A549 (cell line): ENCODE measurements around the gene SH3PXD2A. TPM values are rescaled to one million over a fixed set of nuclear protein-coding genes. Genes with fewer than 3 reads are reported as not detected.

Experiments used
- ATAC-seq, 2 experiments: fragments of 200-7000 bp in 1 of 2; fragments of >200 bp in 1 of 2; cut with Nextera tagmentation in 1 of 2; cut with Tn5 transposase in 1 of 2; 3 replicates each; pipeline versions ENCODE4 v1.8.0 to v1.9.1; 2018 to 2020; ENCODE audit warnings: mild to moderate bottlenecking in 1 of 2, moderate library complexity in 1 of 2
- CTCF ChIA-PET: fragments of 300-600 bp; sonication (Branson Sonifier 250); formaldehyde crosslinking; extraction: SDS; loops from one replicate; lab custom pipeline; 2021; ENCODE audit warnings: antibody characterized with exemption, inconsistent platforms; lab: Yijun Ruan, JAX
- POLR2A ChIA-PET: fragments of 350-600 bp; formaldehyde crosslinking; extraction: SDS; loops from one replicate; lab custom pipeline; 2021; ENCODE audit warnings: antibody characterized with exemption, inconsistent platforms; lab: Yijun Ruan, JAX
- DNase-seq, 2 experiments: peaks; one replicate each; pipeline versions ENCODE4 v3.0.0 to v3.0.0-alpha.2; 2011 to 2016; ENCODE audit warnings: low read depth in 1 of 2, low spot score in 1 of 2
- FAIRE-seq: peaks from 2 replicates; lab custom pipeline; 2011; peaks lifted over from hg19 to GRCh38; lab: Jason Lieb, UNC
- H3K27ac ChIP-seq, 2 experiments: fragments of >200 bp; sonication (Bioruptor Twin); formaldehyde crosslinking; 3 replicates each; pipeline ENCODE4 v1.5.1; 2016 to 2017
- H3K4me1 ChIP-seq: fragments of >200 bp; sonication (Bioruptor Twin); formaldehyde crosslinking; 3 replicates; pipeline ENCODE4 v1.6.1; 2016
- H3K4me2 ChIP-seq: fragments of >200 bp; sonication (Bioruptor Twin); formaldehyde crosslinking; 3 replicates; pipeline ENCODE4 v1.6.1; 2016
- H3K4me3 ChIP-seq: fragments of >200 bp; sonication (Bioruptor Twin); formaldehyde crosslinking; 3 replicates; pipeline ENCODE4 v1.5.1; 2016
- H3K9me3 ChIP-seq: fragments of >200 bp; sonication (Bioruptor Twin); formaldehyde crosslinking; 3 replicates; pipeline ENCODE4 v1.6.1; 2016
- CEBPB ChIP-seq, 2 experiments: fragments of >200 bp in 1 of 2; sonication (Bioruptor Twin) in 1 of 2; formaldehyde crosslinking in 1 of 2; IDR thresholded peaks; 2 replicates each; pipeline ENCODE4 v1.6.1; 2012 to 2016
- FOSB ChIP-seq: fragments of 250-450 bp; sonication (Bioruptor Pico); IDR thresholded peaks from 2 replicates; pipeline ENCODE4 v1.5.0; 2020; ENCODE audit warnings: mild to moderate bottlenecking, moderate library complexity
- FOSL2 ChIP-seq, 2 experiments: fragments of 450-650 bp in 1 of 2; fragments of >200 bp in 1 of 2; sonication (Bioruptor Twin) in 1 of 2; formaldehyde crosslinking; IDR thresholded peaks; 2 replicates each; pipeline versions ENCODE4 v1.5.0 to v1.6.1; 2016 to 2020; ENCODE audit warnings: mild to moderate bottlenecking in 1 of 2, moderate library complexity in 1 of 2
- GATA3 ChIP-seq: IDR thresholded peaks from 2 replicates; pipeline ENCODE4 v1.6.1; 2012; ENCODE audit warnings: borderline replicate concordance
- HOXB5 ChIP-seq: fragments of 250-450 bp; sonication (Bioruptor Pico); IDR thresholded peaks from 2 replicates; pipeline ENCODE4 v1.5.0; 2020; ENCODE audit warnings: mild to moderate bottlenecking, moderate library complexity
- KDM1A ChIP-seq: fragments of 200-600 bp; sonication (generic); IDR thresholded peaks from 2 replicates; pipeline ENCODE4 v1.6.1; 2016; ENCODE audit warnings: low read depth, mild to moderate bottlenecking
- NPAS2 ChIP-seq: fragments of 250-450 bp; sonication (Bioruptor Pico); IDR thresholded peaks from 2 replicates; pipeline ENCODE4 v1.8.0; 2022; ENCODE audit warnings: mild to moderate bottlenecking, moderate library complexity, borderline replicate concordance
- NR3C1 ChIP-seq: fragments of >200 bp; sonication (Bioruptor Twin); formaldehyde crosslinking; IDR thresholded peaks from 3 replicates; pipeline ENCODE4 v1.6.1; 2017
- RAD21 ChIP-seq, 2 experiments: fragments of >200 bp in 1 of 2; sonication (Bioruptor Twin) in 1 of 2; formaldehyde crosslinking in 1 of 2; IDR thresholded peaks in 1 of 2; conservative IDR thresholded peaks in 1 of 2; 2 replicates in 1 of 2; 3 replicates in 1 of 2; pipeline ENCODE4 v1.6.1; 2012 to 2018; ENCODE audit warnings: inconsistent platforms in 1 of 2
- RFX5 ChIP-seq: fragments of 450-650 bp; IDR thresholded peaks from 2 replicates; pipeline ENCODE4 v1.7.1; 2014; ENCODE audit warnings: antibody characterized with exemption, mild to moderate bottlenecking, moderate library complexity
- SMC3 ChIP-seq: fragments of >200 bp; sonication (Bioruptor Twin); formaldehyde crosslinking; IDR thresholded peaks from 3 replicates; pipeline ENCODE4 v1.6.1; 2018; ENCODE audit warnings: inconsistent platforms
- TFCP2L1 ChIP-seq: fragments of 250-450 bp; sonication (Bioruptor Pico); IDR thresholded peaks from 2 replicates; pipeline ENCODE4 v1.5.0; 2021; ENCODE audit warnings: mild to moderate bottlenecking
- ZC3H11A ChIP-seq: fragments of 450-650 bp; IDR thresholded peaks from 2 replicates; pipeline ENCODE4 v1.6.1; 2014; ENCODE audit warnings: antibody characterized with exemption, mild to moderate bottlenecking
- ZNF302 ChIP-seq: fragments of 250-450 bp; sonication (Bioruptor Pico); IDR thresholded peaks from 2 replicates; pipeline ENCODE4 v1.9.0; 2021; ENCODE audit warnings: inconsistent platforms, mild to moderate bottlenecking, moderate library complexity
- WGBS: methylation state at CpG from one replicate; pipeline ENCODE4 v1.1.6; 2017; ENCODE audit errors: missing lambda C conversion rate; 5-methylcytosine and 5-hydroxymethylcytosine counted together
- polyA plus RNA-seq, 4 experiments: library from polyadenylated mRNA; depleted of rRNA in 3 of 4; stranded (reverse); fragments of >200 nt; fragmentation: RNase III in 1 of 4; extraction: RNeasy Plus Mini Kit Qiagen cat#74134 plus additional on column Dnase treatment in 1 of 4; gene quantifications; 2 replicates in 3 of 4; 3 replicates in 1 of 4; pipeline ENCODE4 v1.2.3, GENCODE V29; 2011 to 2017
- TF ChIP-seq, protein P1 (sequence below): fragments of 250-450 bp; sonication (Bioruptor Pico); IDR thresholded peaks from 2 replicates; pipeline ENCODE4 v1.5.0; 2021; ENCODE audit warnings: mild to moderate bottlenecking, moderate library complexity, borderline replicate concordance
- TF ChIP-seq, protein P2 (sequence below): fragments of 150-350 bp; IDR thresholded peaks from 2 replicates; pipeline ENCODE4 v1.6.1; 2014; ENCODE audit warnings: low read depth, mild to moderate bottlenecking, low read length
- TF ChIP-seq, protein P3 (sequence below): fragments of >200 bp; sonication (Bioruptor Twin); formaldehyde crosslinking; IDR thresholded peaks from 3 replicates; pipeline ENCODE4 v1.5.1; 2016

SH3PXD2A gene
- polyA plus RNA-seq, 2 of the 4 experiments (the other 2 are of a cell fraction): 2.4 to 3.9 TPM

DNA sequence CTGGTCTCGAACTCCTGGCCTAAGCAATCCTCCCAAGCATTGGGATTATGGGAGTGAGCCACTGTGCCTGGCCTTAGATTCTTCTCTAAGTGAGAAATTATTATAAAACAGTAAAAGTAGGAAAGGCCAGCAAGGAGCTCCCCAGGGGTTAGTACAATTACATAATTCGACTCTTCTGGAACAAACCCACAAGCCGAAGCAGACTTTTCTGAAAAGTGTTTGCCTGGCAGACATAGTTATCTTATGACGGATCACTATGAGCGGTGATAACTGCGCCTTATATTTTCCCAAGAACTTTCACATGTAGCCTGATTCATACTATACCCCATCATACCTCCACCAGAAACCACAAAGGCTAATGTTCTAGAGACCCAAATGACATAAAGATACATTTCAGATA lies 30.2 kb upstream of the SH3PXD2A start:
- no peak for ATAC-seq
- no peak for DNase-seq
- H3K4me2 ChIP-seq: no peak overlapping the region
- no peak for FAIRE-seq
- TF ChIP-seq NPAS2 (CRISPR knock-in tag): no peak
- TF ChIP-seq GATA3: no peak
- TF ChIP-seq, protein P1, sequence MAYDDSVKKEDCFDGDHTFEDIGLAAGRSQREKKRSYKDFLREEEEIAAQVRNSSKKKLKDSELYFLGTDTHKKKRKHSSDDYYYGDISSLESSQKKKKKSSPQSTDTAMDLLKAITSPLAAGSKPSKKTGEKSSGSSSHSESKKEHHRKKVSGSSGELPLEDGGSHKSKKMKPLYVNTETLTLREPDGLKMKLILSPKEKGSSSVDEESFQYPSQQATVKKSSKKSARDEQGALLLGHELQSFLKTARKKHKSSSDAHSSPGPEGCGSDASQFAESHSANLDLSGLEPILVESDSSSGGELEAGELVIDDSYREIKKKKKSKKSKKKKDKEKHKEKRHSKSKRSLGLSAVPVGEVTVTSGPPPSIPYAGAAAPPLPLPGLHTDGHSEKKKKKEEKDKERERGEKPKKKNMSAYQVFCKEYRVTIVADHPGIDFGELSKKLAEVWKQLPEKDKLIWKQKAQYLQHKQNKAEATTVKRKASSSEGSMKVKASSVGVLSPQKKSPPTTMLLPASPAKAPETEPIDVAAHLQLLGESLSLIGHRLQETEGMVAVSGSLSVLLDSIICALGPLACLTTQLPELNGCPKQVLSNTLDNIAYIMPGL (CRISPR knock-in tag): no peak
- TF ChIP-seq FOSL2 (IDR thresholded peaks at IDR 0.05): no peak
- TF ChIP-seq FOSL2 (CRISPR knock-in tag; IDR thresholded peaks at IDR 0.05): no peak
- TF ChIP-seq, protein P2, sequence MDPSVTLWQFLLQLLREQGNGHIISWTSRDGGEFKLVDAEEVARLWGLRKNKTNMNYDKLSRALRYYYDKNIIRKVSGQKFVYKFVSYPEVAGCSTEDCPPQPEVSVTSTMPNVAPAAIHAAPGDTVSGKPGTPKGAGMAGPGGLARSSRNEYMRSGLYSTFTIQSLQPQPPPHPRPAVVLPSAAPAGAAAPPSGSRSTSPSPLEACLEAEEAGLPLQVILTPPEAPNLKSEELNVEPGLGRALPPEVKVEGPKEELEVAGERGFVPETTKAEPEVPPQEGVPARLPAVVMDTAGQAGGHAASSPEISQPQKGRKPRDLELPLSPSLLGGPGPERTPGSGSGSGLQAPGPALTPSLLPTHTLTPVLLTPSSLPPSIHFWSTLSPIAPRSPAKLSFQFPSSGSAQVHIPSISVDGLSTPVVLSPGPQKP: no peak
- TF ChIP-seq KDM1A: no peak
- no peak for TF ChIP-seq HOXB5 (CRISPR knock-in tag)
- TF ChIP-seq ZC3H11A: no peak
- no peak for TF ChIP-seq RFX5
- TF ChIP-seq ZNF302 (CRISPR knock-in tag): no peak
- H3K27ac ChIP-seq: no peak overlapping the region
- ChIA-PET POLR2A (interaction anchor here (0.5 kb wide), 1 partner anchor 371 kb away, joined by 3 read pairs; no protein-coding TSS in a partner anchor), CTCF (interaction anchor here (0.7 to 11.4 kb wide), 50 partner anchors 8 to 331 kb away, joined by 3 to 321 read pairs (median 4); partner anchors contain the start of genes SFR1 and SH3PXD2A)
- H3K4me3 ChIP-seq: no peak overlapping the region
- no peaks in the 10 kb centered on the region for H3K9me3 ChIP-seq
- H3K4me1 ChIP-seq: peaks cover 34% of the 10 kb centered on the region
- WGBS: 85% methylated on average over 6 of the region's 6 CpGs

DNA sequence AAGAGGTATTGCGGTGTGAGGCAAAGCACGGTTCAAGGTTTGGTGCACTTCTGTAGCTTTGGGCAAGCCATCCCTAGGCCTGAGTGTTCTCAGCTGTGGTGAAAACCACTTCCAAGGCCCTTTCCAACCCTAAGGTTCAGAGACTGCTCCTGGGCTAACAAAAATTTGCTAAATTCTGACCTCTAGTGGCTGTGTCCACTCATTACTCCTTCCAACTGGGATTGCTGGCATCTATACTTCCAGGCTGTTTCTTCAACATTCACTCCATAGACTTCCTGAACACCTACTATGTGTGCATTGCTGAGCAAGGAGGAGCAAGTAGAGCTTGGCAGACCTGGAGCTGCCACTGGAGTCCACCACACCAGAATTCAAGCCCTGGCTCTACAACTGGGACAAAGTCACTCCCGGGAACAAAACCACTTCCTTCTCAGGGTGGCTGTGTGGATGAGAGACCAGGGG lies 29.3 kb upstream of the SH3PXD2A start:
- Histone ChIP-seq H3K4me3 (no peak overlapping the region), H3K27ac (0 out of 6 replicates have a peak overlapping the region, but pooled peaks of 1 of the 2 experiments have one; percentile 37), H3K4me1 (peaks cover 25% of the 10 kb centered on the region), H3K9me3 (no peaks in the 10 kb centered on the region), H3K4me2 (no peak overlapping the region)
- ChIA-PET CTCF (interaction anchor here (0.6 to 11.4 kb wide), 63 partner anchors 9 to 382 kb away, joined by 3 to 321 read pairs (median 4); partner anchors contain the start of genes SFR1 and SH3PXD2A), POLR2A (no interaction called here)
- FAIRE-seq (peak; percentile 85), DNase-seq (peak; percentile 58 to 76), ATAC-seq (peak; percentile 79 to 88; a peak in 5 of 6 replicates)
- TF ChIP-seq, protein P3, sequence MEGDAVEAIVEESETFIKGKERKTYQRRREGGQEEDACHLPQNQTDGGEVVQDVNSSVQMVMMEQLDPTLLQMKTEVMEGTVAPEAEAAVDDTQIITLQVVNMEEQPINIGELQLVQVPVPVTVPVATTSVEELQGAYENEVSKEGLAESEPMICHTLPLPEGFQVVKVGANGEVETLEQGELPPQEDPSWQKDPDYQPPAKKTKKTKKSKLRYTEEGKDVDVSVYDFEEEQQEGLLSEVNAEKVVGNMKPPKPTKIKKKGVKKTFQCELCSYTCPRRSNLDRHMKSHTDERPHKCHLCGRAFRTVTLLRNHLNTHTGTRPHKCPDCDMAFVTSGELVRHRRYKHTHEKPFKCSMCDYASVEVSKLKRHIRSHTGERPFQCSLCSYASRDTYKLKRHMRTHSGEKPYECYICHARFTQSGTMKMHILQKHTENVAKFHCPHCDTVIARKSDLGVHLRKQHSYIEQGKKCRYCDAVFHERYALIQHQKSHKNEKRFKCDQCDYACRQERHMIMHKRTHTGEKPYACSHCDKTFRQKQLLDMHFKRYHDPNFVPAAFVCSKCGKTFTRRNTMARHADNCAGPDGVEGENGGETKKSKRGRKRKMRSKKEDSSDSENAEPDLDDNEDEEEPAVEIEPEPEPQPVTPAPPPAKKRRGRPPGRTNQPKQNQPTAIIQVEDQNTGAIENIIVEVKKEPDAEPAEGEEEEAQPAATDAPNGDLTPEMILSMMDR: peak; percentile 87
- TF ChIP-seq SMC3 (peak; percentile 94), RAD21 (conservative IDR thresholded peaks at IDR 0.05 in 1 of 2, IDR thresholded peaks at IDR 0.05 in 1 of 2) (peak; percentile 89 to 95), HOXB5 (CRISPR knock-in tag) (no peak), FOSB (CRISPR knock-in tag) (no peak), NR3C1 (no peak), CEBPB (IDR thresholded peaks at IDR 0.05) (no peak), TFCP2L1 (no peak)
- 55% methylated on average over 2 of the region's 3 CpGs for WGBS
